Gastrocnemius medialis (tissue), 4 donors: ENCODE data around the gene TFAP2A. TPM values are rescaled to one million over a fixed set of nuclear protein-coding genes. Genes with fewer than 3 reads are reported as not detected.

Experiments
- ATAC-seq, 2 donors: fragments of 150-250 bp; one replicate each; pipeline ENCODE4 v1.9.1; 2016
- DNase-seq, 2 donors: peaks; one replicate each; pipeline ENCODE4 v3.0.0-alpha.2; 2019
- H3K27ac ChIP-seq, 4 donors: fragments of 200-600 bp; sonication (generic); 1 replicate in 1 of 4; 2 replicates in 3 of 4; pipeline ENCODE4 v1.5.1; 2016 to 2018; ENCODE audit warnings: mild to moderate bottlenecking in 2 of 4, moderate library complexity in 1 of 4
- H3K27me3 ChIP-seq, 3 donors: fragments of 200-600 bp; sonication (generic) in 2 of 3; 1 replicate in 1 of 3; 2 replicates in 2 of 3; pipeline versions ENCODE4 v1.5.1 to v1.6.0; 2016 to 2019; ENCODE audit warnings: mild to moderate bottlenecking in 1 of 3, moderate library complexity in 1 of 3
- H3K36me3 ChIP-seq, 2 donors: fragments of 200-600 bp; sonication (generic) in 1 of 2; one replicate each; pipeline ENCODE4 v1.5.1; 2017 to 2018
- H3K4me1 ChIP-seq, 2 donors: fragments of 200-600 bp; sonication (generic) in 1 of 2; one replicate each; pipeline ENCODE4 v1.5.1; 2016 to 2017; ENCODE audit warnings: mild to moderate bottlenecking in 2 of 2
- H3K4me3 ChIP-seq, 4 donors: fragments of 200-600 bp; sonication (generic) in 3 of 4; 1 replicate in 1 of 4; 2 replicates in 3 of 4; pipeline ENCODE4 v1.5.1; 2016 to 2019; ENCODE audit warnings: mild to moderate bottlenecking in 2 of 4
- H3K9me3 ChIP-seq, 3 donors: fragments of 200-600 bp; sonication (generic) in 2 of 3; 1 replicate in 1 of 3; 2 replicates in 2 of 3; pipeline ENCODE4 v1.5.1; 2016 to 2019
- POLR2A ChIP-seq, 2 donors: fragments of 450-650 bp; IDR thresholded peaks; one replicate each; pipeline ENCODE4 v1.6.1; 2017; ENCODE audit warnings: antibody characterized with exemption in 2 of 2, mild to moderate bottlenecking in 2 of 2, moderate library complexity in 2 of 2
- in situ Hi-C, 4 donors: fragments of 200-750 bp; cut with MboI; loops; one replicate each; pipeline versions ENCODE4 v1.15.0 to v1.8.0; 2017; ENCODE audit warnings: low sequenced_read_pairs in 4 of 4
- intact Hi-C: fragments of 100-400 bp; cut with DNase I; formaldehyde crosslinking; loops from one replicate; pipeline ENCODE4 v1.15.1; 2023; ENCODE audit warnings: low total_unique reads
- total RNA-seq, 4 donors: library from RNA; depleted of rRNA; stranded (reverse); fragments of >200 nt; gene quantifications; one replicate each; pipeline versions ENCODE4 v1.1.0 to v1.2.3, GENCODE V29; 2016
- TF ChIP-seq, protein P1 (sequence below), 5 experiments: fragments of 450-650 bp in 3 of 5; fragments of 200-600 bp in 2 of 5; sonication (generic) in 2 of 5; IDR thresholded peaks in 4 of 5; conservative IDR thresholded peaks in 1 of 5; 1 replicate in 4 of 5; 2 replicates in 1 of 5; pipeline ENCODE4 v1.5.1; 2016 to 2019; ENCODE audit warnings: antibody characterized with exemption in 5 of 5, mild to moderate bottlenecking in 3 of 5, moderate library complexity in 3 of 5

Gene TFAP2A
- total RNA-seq, 4 donors from 2014 or later, result not detected

GRCh38 chr6:10382728-10383330 lies 32.0 kb downstream of the TFAP2A start:
- DNase-seq (no peak), ATAC-seq (no peak)
- no peak for TF ChIP-seq POLR2A (IDR thresholded peaks at IDR 0.05)
- TF ChIP-seq, protein P1, sequence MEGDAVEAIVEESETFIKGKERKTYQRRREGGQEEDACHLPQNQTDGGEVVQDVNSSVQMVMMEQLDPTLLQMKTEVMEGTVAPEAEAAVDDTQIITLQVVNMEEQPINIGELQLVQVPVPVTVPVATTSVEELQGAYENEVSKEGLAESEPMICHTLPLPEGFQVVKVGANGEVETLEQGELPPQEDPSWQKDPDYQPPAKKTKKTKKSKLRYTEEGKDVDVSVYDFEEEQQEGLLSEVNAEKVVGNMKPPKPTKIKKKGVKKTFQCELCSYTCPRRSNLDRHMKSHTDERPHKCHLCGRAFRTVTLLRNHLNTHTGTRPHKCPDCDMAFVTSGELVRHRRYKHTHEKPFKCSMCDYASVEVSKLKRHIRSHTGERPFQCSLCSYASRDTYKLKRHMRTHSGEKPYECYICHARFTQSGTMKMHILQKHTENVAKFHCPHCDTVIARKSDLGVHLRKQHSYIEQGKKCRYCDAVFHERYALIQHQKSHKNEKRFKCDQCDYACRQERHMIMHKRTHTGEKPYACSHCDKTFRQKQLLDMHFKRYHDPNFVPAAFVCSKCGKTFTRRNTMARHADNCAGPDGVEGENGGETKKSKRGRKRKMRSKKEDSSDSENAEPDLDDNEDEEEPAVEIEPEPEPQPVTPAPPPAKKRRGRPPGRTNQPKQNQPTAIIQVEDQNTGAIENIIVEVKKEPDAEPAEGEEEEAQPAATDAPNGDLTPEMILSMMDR (IDR thresholded peaks at IDR 0.05 in 4 of 5, conservative IDR thresholded peaks at IDR 0.05 in 1 of 5), result no peak
- Histone ChIP-seq H3K4me1 (peaks cover 0 to 3% of the 10 kb centered on the region in 2 donors), H3K27ac (no peak overlapping the region), H3K9me3 (no peaks in the 10 kb centered on the region), H3K4me3 (peak overlapping the region in 1 of 4 donors; percentile 23), H3K36me3 (no peaks in the 10 kb centered on the region), H3K27me3 (peaks cover 76 to 87% (median 83%) of the 10 kb centered on the region in 3 donors)
- intact Hi-C loops, result no loop called here
- in situ Hi-C loops, result no loop called here

- DNase-seq (no peak), ATAC-seq (no peak)
- H3K27me3 ChIP-seq, result peaks cover 71 to 85% (median 78%) of the 10 kb centered on the region in 3 donors
- H3K36me3 ChIP-seq, result no peaks in the 10 kb centered on the region
- no peak overlapping the region for H3K4me3 ChIP-seq
- in situ Hi-C loops, result no loop called here
- TF ChIP-seq, protein P1 (IDR thresholded peaks at IDR 0.05 in 4 of 5, conservative IDR thresholded peaks at IDR 0.05 in 1 of 5), result no peak
- TF ChIP-seq POLR2A (IDR thresholded peaks at IDR 0.05), result no peak
- peaks cover 0 to 3% of the 10 kb centered on the region in 2 donors for H3K4me1 ChIP-seq
- H3K9me3 ChIP-seq, result no peaks in the 10 kb centered on the region
- intact Hi-C loops, result no loop called here
- no peak overlapping the region for H3K27ac ChIP-seq
Observed at GRCh38 chr6:10382322-10382721, 32.6 kb downstream of the TFAP2A start.

GRCh38 chr6:10381830-10382208 lies 33.1 kb downstream of the TFAP2A start:
- no peaks in the 10 kb centered on the region for H3K36me3 ChIP-seq
- in situ Hi-C loops (no loop called here), intact Hi-C loops (no loop called here)
- peaks cover 0 to 3% of the 10 kb centered on the region in 2 donors for H3K4me1 ChIP-seq
- no peak overlapping the region for H3K27ac ChIP-seq
- no peak overlapping the region for H3K4me3 ChIP-seq
- H3K27me3 ChIP-seq, result peaks cover 66 to 82% (median 73%) of the 10 kb centered on the region in 3 donors
- TF ChIP-seq, protein P1 (IDR thresholded peaks at IDR 0.05 in 4 of 5, conservative IDR thresholded peaks at IDR 0.05 in 1 of 5), result no peak
- TF ChIP-seq POLR2A (IDR thresholded peaks at IDR 0.05), result no peak
- no peaks in the 10 kb centered on the region for H3K9me3 ChIP-seq
- ATAC-seq, result no peak
- DNase-seq, result no peak

DNA sequence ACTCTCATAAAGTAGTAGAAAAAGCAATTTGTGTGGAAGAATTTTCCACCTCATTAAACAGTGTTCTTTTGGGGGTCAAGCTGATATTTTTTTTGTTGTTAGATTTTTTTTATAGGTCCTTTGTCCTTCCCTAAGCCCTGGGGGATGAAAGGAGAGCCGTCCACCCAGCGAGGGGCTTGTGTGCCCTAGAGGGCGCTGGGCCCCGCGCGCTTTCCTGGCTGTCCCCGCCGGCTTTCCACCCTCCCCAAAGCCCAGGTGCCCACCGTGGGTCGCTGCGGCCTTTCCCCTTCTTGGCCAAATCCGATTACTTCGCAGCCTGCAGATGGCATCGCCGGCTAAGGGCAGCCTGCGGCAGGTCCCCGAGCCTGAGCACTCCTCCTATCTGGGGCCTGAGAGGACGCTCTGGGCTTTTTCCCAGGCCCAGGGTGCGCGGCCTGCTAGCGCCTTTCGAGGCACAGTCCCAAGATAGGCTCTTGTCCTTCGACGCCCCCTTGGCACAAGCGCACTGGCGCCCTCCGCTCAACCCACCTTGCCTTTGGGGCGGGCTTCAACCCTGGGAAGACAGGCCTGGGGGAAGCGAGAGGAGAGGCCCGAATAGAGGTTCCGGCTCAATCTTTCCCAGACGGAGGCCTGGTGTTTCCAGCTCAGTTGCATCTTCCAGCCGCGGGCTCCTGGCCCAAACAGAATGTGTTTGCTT lies 33.6 kb downstream of the TFAP2A start:
- H3K4me3 ChIP-seq, result no peak overlapping the region
- in situ Hi-C loops, result no loop called here
- H3K4me1 ChIP-seq, result peaks cover 0 to 3% of the 10 kb centered on the region in 2 donors
- no peaks in the 10 kb centered on the region for H3K9me3 ChIP-seq
- H3K27ac ChIP-seq, result no peak overlapping the region
- TF ChIP-seq POLR2A (IDR thresholded peaks at IDR 0.05), result no peak
- TF ChIP-seq, protein P1 (IDR thresholded peaks at IDR 0.05 in 4 of 5, conservative IDR thresholded peaks at IDR 0.05 in 1 of 5), result no peak
- H3K36me3 ChIP-seq, result no peaks in the 10 kb centered on the region
- H3K27me3 ChIP-seq, result peaks cover 61 to 76% (median 67%) of the 10 kb centered on the region in 3 donors
- DNase-seq, result no peak
- intact Hi-C loops, result no loop called here
- ATAC-seq, result no peak
